ENCODE results near the gene CTDSPL. TPM values are rescaled to one million over a fixed set of nuclear protein-coding genes. Genes with fewer than 3 reads are reported as not detected.
A peak's percentile ranks its signal among the peaks of the same experiment; 100 is the strongest.

The CTDSPL gene
- total and polyA plus RNA-seq, 2 of the 13 experiments (the other 11 are each of a cell fraction or from before 2014, with no cell fraction given), result 26.1 to 142 TPM

DNA sequence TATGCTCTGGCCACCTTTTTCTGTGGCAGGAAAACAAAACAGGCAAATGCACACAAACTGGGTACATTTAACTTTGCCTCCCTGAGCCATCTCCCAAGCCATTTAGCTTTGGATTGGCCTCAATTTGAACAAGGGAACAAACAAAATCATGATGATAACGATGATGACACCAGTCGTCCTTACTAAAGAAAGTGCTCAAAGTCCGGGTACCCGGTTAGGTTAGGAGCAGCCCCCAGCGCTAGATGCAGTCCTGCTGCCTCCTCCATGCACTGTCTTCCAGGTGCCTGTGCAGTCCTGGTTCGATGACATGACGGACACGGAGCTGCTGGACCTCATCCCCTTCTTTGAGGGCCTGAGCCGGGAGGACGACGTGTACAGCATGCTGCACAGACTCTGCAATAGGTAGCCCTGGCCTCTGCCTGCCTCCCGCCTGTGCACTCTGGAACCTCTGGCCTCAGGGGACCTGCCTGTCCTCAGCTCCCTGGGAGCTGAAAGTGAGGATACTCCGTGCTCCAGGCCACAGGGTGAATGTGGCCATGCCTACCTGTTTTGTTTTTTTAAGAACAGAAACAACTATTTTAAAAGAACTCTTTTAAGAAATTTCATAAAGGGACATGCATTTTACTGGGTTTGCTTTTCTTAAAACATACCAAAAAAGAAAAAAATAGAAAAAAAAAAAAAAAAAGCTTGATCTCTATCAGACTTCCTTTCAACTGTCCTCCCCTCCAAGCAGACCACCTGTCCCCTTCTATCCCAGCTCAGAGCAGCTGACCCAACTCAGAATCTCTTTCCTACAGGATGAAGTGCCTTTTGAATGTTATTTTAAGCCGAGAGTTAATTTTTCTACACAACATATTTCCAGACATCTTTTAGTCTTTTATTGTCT, 119.0 kb downstream of the CTDSPL start (continued):
- TF ChIP-seq MED8 (CRISPR knock-in tag; IDR thresholded peaks at IDR 0.05; ENCODE audit: insufficient replicate concordance), result no peak
- TF ChIP-seq, protein P1, sequence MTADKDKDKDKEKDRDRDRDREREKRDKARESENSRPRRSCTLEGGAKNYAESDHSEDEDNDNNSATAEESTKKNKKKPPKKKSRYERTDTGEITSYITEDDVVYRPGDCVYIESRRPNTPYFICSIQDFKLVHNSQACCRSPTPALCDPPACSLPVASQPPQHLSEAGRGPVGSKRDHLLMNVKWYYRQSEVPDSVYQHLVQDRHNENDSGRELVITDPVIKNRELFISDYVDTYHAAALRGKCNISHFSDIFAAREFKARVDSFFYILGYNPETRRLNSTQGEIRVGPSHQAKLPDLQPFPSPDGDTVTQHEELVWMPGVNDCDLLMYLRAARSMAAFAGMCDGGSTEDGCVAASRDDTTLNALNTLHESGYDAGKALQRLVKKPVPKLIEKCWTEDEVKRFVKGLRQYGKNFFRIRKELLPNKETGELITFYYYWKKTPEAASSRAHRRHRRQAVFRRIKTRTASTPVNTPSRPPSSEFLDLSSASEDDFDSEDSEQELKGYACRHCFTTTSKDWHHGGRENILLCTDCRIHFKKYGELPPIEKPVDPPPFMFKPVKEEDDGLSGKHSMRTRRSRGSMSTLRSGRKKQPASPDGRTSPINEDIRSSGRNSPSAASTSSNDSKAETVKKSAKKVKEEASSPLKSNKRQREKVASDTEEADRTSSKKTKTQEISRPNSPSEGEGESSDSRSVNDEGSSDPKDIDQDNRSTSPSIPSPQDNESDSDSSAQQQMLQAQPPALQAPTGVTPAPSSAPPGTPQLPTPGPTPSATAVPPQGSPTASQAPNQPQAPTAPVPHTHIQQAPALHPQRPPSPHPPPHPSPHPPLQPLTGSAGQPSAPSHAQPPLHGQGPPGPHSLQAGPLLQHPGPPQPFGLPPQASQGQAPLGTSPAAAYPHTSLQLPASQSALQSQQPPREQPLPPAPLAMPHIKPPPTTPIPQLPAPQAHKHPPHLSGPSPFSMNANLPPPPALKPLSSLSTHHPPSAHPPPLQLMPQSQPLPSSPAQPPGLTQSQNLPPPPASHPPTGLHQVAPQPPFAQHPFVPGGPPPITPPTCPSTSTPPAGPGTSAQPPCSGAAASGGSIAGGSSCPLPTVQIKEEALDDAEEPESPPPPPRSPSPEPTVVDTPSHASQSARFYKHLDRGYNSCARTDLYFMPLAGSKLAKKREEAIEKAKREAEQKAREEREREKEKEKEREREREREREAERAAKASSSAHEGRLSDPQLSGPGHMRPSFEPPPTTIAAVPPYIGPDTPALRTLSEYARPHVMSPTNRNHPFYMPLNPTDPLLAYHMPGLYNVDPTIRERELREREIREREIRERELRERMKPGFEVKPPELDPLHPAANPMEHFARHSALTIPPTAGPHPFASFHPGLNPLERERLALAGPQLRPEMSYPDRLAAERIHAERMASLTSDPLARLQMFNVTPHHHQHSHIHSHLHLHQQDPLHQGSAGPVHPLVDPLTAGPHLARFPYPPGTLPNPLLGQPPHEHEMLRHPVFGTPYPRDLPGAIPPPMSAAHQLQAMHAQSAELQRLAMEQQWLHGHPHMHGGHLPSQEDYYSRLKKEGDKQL (CRISPR knock-in tag; IDR thresholded peaks at IDR 0.05; ENCODE audit: low read depth), result no peak
- TF ChIP-seq TP53 (CRISPR knock-in tag; conservative IDR thresholded peaks at IDR 0.05), result no peak
- no peak for TF ChIP-seq KMT2B (CRISPR knock-in tag; IDR thresholded peaks at IDR 0.05)
- no peak for TF ChIP-seq MAFF (IDR thresholded peaks at IDR 0.05; ENCODE audit: low read depth, low read length)
- TF ChIP-seq ZFY (CRISPR knock-in tag; IDR thresholded peaks at IDR 0.05), result peak; percentile 28; the same call in 1 of the 2 replicates
- TF ChIP-seq, protein P2, sequence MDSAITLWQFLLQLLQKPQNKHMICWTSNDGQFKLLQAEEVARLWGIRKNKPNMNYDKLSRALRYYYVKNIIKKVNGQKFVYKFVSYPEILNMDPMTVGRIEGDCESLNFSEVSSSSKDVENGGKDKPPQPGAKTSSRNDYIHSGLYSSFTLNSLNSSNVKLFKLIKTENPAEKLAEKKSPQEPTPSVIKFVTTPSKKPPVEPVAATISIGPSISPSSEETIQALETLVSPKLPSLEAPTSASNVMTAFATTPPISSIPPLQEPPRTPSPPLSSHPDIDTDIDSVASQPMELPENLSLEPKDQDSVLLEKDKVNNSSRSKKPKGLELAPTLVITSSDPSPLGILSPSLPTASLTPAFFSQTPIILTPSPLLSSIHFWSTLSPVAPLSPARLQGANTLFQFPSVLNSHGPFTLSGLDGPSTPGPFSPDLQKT (CRISPR knock-in tag; IDR thresholded peaks at IDR 0.05; ENCODE audit: borderline replicate concordance), result no peak
- TF ChIP-seq ZNF33B (CRISPR knock-in tag; IDR thresholded peaks at IDR 0.05), result no peak
- no peak for TF ChIP-seq SIX4 (CRISPR knock-in tag; IDR thresholded peaks at IDR 0.05)
- TF ChIP-seq ZNF280D (CRISPR knock-in tag; IDR thresholded peaks at IDR 0.05), result no peak
- no peak for TF ChIP-seq ZNF431 (CRISPR knock-in tag; IDR thresholded peaks at IDR 0.05; ENCODE audit: borderline replicate concordance, low read depth)
- TF ChIP-seq SNAI1 (CRISPR knock-in tag; IDR thresholded peaks at IDR 0.05; ENCODE audit: borderline replicate concordance), result no peak
- TF ChIP-seq, protein P3, sequence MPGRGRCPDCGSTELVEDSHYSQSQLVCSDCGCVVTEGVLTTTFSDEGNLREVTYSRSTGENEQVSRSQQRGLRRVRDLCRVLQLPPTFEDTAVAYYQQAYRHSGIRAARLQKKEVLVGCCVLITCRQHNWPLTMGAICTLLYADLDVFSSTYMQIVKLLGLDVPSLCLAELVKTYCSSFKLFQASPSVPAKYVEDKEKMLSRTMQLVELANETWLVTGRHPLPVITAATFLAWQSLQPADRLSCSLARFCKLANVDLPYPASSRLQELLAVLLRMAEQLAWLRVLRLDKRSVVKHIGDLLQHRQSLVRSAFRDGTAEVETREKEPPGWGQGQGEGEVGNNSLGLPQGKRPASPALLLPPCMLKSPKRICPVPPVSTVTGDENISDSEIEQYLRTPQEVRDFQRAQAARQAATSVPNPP (CRISPR knock-in tag; IDR thresholded peaks at IDR 0.05), result no peak
- TF ChIP-seq, protein P4, sequence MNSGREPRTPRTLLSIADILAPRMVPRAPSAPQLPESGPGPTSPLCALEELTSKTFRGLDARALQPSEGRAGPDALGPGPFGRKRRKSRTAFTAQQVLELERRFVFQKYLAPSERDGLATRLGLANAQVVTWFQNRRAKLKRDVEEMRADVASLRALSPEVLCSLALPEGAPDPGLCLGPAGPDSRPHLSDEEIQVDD (CRISPR knock-in tag; IDR thresholded peaks at IDR 0.05; ENCODE audit: borderline replicate concordance), result no peak

Data from HepG2 (cell line).